Body of pancreas (tissue), 4 donors: ENCODE measurements around the gene FIS1. TPM values are rescaled to one million over a fixed set of nuclear protein-coding genes. Genes with fewer than 3 reads are reported as not detected.

Experiments used
- ATAC-seq: fragments of 150-250 bp; one replicate; pipeline ENCODE4 v1.9.1; 2016
- DNase-seq, 4 donors: peaks; one replicate each; pipeline ENCODE4 v3.0.0-alpha.2; 2019
- H3K27ac ChIP-seq, 4 donors: fragments of 200-600 bp; sonication (generic); 1 replicate in 3 of 4; 2 replicates in 1 of 4; pipeline versions ENCODE4 v1.5.1 to v1.6.1; 2016 to 2019; ENCODE audit warnings: mild to moderate bottlenecking in 1 of 4, mixed read lengths in 1 of 4, moderate library complexity in 1 of 4
- H3K27me3 ChIP-seq, 2 donors: fragments of 200-600 bp; sonication (generic); one replicate each; pipeline ENCODE4 v1.6.0; 2016; ENCODE audit warnings: mild to moderate bottlenecking in 1 of 2
- H3K36me3 ChIP-seq, 2 donors: fragments of 200-600 bp; sonication (generic); replicated peaks in 1 of 2; 2 replicates each; pipeline ENCODE4 v1.5.1; 2016; ENCODE audit warnings: low read depth in 2 of 2; ENCODE audit not compliant: insufficient read depth in 1 of 2
- H3K4me1 ChIP-seq: fragments of 200-600 bp; sonication (generic); one replicate; pipeline ENCODE4 v1.6.0; 2016
- H3K4me3 ChIP-seq, 2 donors: fragments of 200-600 bp; sonication (generic); 1 replicate in 1 of 2; 2 replicates in 1 of 2; pipeline ENCODE4 v1.5.1; 2016 to 2019
- H3K9me3 ChIP-seq, 3 donors: fragments of 200-600 bp; sonication (generic); 1 replicate in 2 of 3; 2 replicates in 1 of 3; pipeline ENCODE4 v1.5.1; 2016
- POLR2A ChIP-seq, 3 donors: fragments of 450-650 bp; IDR thresholded peaks; one replicate each; pipeline ENCODE4 v1.6.1; 2016; ENCODE audit warnings: antibody characterized with exemption in 3 of 3, mild to moderate bottlenecking in 2 of 3
- WGBS, 2 donors: methylation state at CpG; one replicate each; pipeline ENCODE4 v1.1.5; 2017; 5-methylcytosine and 5-hydroxymethylcytosine counted together
- intact Hi-C: fragments of 100-400 bp; cut with DNase I; formaldehyde crosslinking; loops from one replicate; pipeline ENCODE4 v1.15.1; 2023
- total RNA-seq, 2 donors: library from RNA; depleted of rRNA; stranded (reverse); fragments of >200 nt; gene quantifications; one replicate each; pipeline ENCODE4 v1.1.0, GENCODE V29; 2016
- TF ChIP-seq, protein P1 (sequence below), 7 experiments: fragments of 450-650 bp in 4 of 7; fragments of 200-600 bp in 3 of 7; sonication (generic) in 3 of 7; IDR thresholded peaks; one replicate each; pipeline ENCODE4 v1.5.1; 2016 to 2019; ENCODE audit warnings: antibody characterized with exemption in 7 of 7

Gene FIS1
- total RNA-seq, 2 donors from 2014 or later, result 88.2 to 148 TPM

- no peak overlapping the region for H3K4me3 ChIP-seq
- TF ChIP-seq, protein P1, sequence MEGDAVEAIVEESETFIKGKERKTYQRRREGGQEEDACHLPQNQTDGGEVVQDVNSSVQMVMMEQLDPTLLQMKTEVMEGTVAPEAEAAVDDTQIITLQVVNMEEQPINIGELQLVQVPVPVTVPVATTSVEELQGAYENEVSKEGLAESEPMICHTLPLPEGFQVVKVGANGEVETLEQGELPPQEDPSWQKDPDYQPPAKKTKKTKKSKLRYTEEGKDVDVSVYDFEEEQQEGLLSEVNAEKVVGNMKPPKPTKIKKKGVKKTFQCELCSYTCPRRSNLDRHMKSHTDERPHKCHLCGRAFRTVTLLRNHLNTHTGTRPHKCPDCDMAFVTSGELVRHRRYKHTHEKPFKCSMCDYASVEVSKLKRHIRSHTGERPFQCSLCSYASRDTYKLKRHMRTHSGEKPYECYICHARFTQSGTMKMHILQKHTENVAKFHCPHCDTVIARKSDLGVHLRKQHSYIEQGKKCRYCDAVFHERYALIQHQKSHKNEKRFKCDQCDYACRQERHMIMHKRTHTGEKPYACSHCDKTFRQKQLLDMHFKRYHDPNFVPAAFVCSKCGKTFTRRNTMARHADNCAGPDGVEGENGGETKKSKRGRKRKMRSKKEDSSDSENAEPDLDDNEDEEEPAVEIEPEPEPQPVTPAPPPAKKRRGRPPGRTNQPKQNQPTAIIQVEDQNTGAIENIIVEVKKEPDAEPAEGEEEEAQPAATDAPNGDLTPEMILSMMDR (IDR thresholded peaks at IDR 0.05), result no peak
- TF ChIP-seq POLR2A (IDR thresholded peaks at IDR 0.05), result no peak
- intact Hi-C loops, result no loop called here
- H3K27ac ChIP-seq, result peak overlapping the region; percentile 72 to 87 (median 84)
- DNase-seq, result no peak
- H3K27me3 ChIP-seq, result no peaks in the 10 kb centered on the region
- H3K36me3 ChIP-seq, result peaks cover 0 to 1% of the 10 kb centered on the region in 2 donors
- peaks cover 49% of the 10 kb centered on the region for H3K4me1 ChIP-seq
- no peaks in the 10 kb centered on the region for H3K9me3 ChIP-seq
- WGBS, 2 donors, result 92 to 100% methylated on average over 2 to 9 of the region's 9 CpGs
- ATAC-seq, result no peak
Measured at GRCh38 chr7:101239951-101240220, 5.0 kb downstream of the FIS1 start.

DNA sequence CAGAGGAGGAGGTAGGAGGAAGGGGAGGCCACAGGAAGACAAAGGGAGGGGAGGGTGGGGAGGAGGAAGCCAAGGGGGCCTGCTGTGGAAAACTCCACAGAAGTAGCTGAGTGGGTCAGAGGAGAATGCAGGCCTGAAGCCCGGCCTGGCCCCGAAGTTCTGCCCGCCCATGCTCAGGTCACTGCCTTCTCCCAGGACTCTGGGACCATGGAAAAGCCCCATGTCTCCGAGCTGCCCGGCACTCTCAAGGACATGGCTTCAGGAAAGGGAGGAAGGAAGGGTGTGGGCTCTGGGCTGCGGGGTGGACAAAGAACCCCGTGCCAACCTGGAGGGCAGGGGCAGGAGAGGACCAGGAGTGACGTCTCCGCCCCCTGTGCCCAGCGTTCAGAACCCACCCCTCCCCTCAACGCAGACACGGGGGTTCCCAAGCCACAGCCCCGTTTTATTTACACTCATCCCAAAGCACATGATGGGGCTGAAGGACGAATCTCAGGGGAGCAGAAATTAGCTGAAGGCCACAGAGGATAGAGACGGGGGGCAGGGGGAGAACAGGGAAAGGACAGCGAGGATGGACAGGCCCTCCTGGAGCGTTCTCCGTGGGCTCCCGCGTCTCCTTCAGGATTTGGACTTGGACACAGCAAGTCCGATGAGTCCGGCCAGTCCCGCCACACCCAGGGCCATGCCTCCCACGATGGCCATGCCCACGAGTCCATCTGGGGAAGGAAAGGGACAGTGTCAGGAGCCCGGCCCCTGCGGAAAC, 5.5 kb downstream of the FIS1 start:
- 68 to 69% methylated on average over 14 to 27 of the region's 27 CpGs for WGBS, 2 donors
- ATAC-seq (peak; percentile 15), DNase-seq (no peak)
- Histone ChIP-seq H3K27ac (peak overlapping the region; percentile 72 to 87 (median 84)), H3K27me3 (no peaks in the 10 kb centered on the region), H3K36me3 (peaks cover 0 to 1% of the 10 kb centered on the region in 2 donors), H3K4me3 (no peak overlapping the region), H3K4me1 (peaks cover 49% of the 10 kb centered on the region), H3K9me3 (no peaks in the 10 kb centered on the region)
- intact Hi-C loops, result no loop called here
- no peak for TF ChIP-seq POLR2A (IDR thresholded peaks at IDR 0.05)
- TF ChIP-seq, protein P1 (IDR thresholded peaks at IDR 0.05), result no peak

- intact Hi-C loops, result no loop called here
- TF ChIP-seq, protein P1 (IDR thresholded peaks at IDR 0.05), result no peak
- TF ChIP-seq POLR2A (IDR thresholded peaks at IDR 0.05), result peak in 1 of 3 donors; percentile 10
- 56 to 62% methylated on average over 12 to 28 of the region's 28 CpGs for whole genome bisulfite sequencing, 2 donors
- H3K4me3 ChIP-seq, result no peak overlapping the region
- H3K27me3 ChIP-seq, result no peaks in the 10 kb centered on the region
- peaks cover 0 to 1% of the 10 kb centered on the region in 2 donors for H3K36me3 ChIP-seq
- peaks cover 41% of the 10 kb centered on the region for H3K4me1 ChIP-seq
- no peaks in the 10 kb centered on the region for H3K9me3 ChIP-seq
- ATAC-seq (peak; percentile 63), DNase-seq (peak in 3 of 4 donors; percentile 53 to 58 (median 58))
- H3K27ac ChIP-seq, result peak overlapping the region; percentile 72 to 87 (median 84)
Measured at GRCh38 chr7:101238226-101239182, 6.4 kb downstream of the FIS1 start.

DNA sequence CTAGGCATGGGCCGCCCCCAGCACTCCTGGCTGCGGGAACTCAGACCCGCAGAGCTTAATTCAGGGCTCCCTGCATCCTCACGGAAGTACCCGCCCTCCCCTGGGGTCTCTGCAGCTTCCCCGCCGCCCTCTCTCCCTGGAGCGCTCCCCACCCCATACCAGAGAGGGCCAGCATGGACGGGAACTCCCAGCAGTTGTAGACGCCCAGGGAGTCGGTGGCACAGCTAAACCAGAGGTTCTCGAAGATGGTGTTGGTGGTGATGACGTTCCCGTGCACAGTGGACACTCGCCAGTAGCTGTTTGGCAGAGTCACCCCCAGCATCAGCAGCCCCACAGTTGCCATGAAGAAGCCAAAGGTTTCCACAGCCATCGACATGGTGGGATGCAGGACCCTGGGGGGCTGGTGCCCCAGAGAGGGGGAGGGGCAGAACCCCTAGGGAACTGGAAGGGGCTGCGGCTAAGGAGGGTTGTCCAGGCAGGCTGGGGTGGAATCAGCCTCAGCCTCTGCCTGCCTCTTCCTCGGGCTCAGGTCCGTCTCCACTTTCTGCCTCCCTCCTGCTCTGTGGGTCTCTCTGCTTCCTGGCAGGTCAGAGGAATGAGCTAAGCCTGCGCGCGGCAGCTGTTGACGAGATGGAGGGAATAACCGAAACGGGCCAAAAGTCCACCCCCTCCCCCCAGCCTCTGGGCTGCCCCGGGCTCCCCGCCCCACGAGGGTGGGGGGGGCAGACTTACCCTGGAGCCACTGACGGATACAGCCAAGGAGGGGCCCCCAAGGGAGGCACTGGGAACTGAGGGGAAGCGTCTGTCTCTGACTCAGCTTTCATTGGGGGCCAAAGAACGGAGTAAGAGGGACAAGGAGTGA, 7.4 kb downstream of the FIS1 start, which contains the start of gene CLDN15:
Gene CLDN15 (minus strand): TSS at position 597 of the 862 bp plus-strand sequence. CDS start 221 bp downstream, at position 376.
- no peaks in the 10 kb centered on the region for H3K27me3 ChIP-seq
- intact Hi-C loops, result no loop called here
- WGBS, 2 donors, result 64 to 73% methylated on average over 20 to 25 of the region's 31 CpGs
- peaks cover 46% of the 10 kb centered on the region for H3K4me1 ChIP-seq
- DNase-seq (peak; percentile 41 to 58 (median 49)), ATAC-seq (peak; percentile 54)
- no peaks in the 10 kb centered on the region for H3K9me3 ChIP-seq
- H3K36me3 ChIP-seq, result peaks cover 0 to 1% of the 10 kb centered on the region in 2 donors
- TF ChIP-seq POLR2A (IDR thresholded peaks at IDR 0.05), result no peak
- TF ChIP-seq, protein P1 (IDR thresholded peaks at IDR 0.05), result no peak
- no peak within 1 kb of the TSS for H3K4me3 ChIP-seq
- H3K27ac ChIP-seq, result peak within 1 kb of the TSS; percentile 72 to 87 (median 84)
